Testis (tissue), 2 donors: Measurements from ENCODE around the gene PXDC1.
A peak's percentile ranks its signal among the peaks of the same experiment; 100 is the strongest.

ENCODE experiments used
- POLR2A ChIP-seq: fragments of 450-650 bp; IDR thresholded peaks from one replicate; pipeline ENCODE4 v1.6.1; 2017; ENCODE audit warnings: antibody characterized with exemption, mild to moderate bottlenecking, moderate library complexity
- TF ChIP-seq, protein P1 (sequence below), 3 experiments: fragments of 450-650 bp in 2 of 3; fragments of 200-600 bp in 1 of 3; sonication (generic) in 1 of 3; IDR thresholded peaks; one replicate each; pipeline ENCODE4 v1.5.1; 2016 to 2019; ENCODE audit warnings: antibody characterized with exemption in 3 of 3, mild to moderate bottlenecking in 2 of 3, moderate library complexity in 1 of 3

DNA sequence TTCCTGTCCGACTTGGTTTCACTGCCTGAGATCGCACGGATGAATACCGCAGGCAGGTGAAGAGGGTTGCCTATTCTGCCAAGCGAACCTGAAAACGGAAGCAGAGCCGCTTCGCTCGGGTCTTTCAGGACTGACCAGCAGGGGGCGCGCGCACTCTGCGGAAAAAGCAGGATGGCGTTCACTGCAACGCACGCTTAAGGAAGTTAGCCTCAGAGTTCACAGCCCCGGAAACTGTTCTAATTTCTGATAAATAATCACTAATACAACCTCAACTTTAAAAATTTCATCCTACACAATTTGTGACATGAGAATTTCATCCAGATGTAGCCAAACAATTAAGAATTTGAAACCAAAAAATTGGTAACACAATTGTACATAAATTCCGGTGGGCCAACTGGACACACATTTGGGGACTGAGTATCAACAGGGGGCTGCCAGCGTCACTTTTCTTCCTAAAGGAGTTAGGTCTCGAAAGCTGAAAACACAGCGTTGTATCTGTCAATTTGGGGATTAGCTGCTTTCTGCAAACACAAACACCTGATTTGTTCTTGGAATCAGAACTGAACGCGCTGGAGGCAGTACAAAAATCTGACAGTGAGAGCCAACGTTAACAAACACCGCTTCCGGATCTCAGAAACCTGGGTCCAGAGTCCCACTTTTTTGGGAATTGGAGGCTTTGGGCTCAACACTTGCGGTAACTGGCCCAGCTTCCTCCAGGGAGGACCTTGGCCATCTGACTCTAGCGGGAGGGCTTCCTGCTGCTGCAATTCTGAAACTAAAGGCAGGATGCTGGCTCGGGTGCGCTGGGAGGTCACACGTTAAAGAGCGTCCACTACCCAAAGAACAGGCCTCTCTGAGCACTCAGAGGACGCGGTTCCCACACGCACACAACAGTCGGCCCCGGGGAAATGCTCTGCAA lies 8.8 kb downstream of the PXDC1 start:
- TF ChIP-seq, protein P1, sequence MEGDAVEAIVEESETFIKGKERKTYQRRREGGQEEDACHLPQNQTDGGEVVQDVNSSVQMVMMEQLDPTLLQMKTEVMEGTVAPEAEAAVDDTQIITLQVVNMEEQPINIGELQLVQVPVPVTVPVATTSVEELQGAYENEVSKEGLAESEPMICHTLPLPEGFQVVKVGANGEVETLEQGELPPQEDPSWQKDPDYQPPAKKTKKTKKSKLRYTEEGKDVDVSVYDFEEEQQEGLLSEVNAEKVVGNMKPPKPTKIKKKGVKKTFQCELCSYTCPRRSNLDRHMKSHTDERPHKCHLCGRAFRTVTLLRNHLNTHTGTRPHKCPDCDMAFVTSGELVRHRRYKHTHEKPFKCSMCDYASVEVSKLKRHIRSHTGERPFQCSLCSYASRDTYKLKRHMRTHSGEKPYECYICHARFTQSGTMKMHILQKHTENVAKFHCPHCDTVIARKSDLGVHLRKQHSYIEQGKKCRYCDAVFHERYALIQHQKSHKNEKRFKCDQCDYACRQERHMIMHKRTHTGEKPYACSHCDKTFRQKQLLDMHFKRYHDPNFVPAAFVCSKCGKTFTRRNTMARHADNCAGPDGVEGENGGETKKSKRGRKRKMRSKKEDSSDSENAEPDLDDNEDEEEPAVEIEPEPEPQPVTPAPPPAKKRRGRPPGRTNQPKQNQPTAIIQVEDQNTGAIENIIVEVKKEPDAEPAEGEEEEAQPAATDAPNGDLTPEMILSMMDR (IDR thresholded peaks at IDR 0.05) = peak; percentile 96 to 98 (median 97)
- TF ChIP-seq POLR2A = no peak
